ENCODE data around the gene KCNQ5. TPM values are rescaled to one million over a fixed set of nuclear protein-coding genes. Genes with fewer than 3 reads are reported as not detected.

KCNQ5 gene
- total RNA-seq, 1 experiment from 2014 or later = 9.4 TPM

GRCh38 chr6:72589096-72589495, 32.8 kb upstream of the KCNQ5 start:
- Histone ChIP-seq H3K36me3 (ENCODE audit: control insufficient read depth, insufficient read depth, low read length) (no peaks in the 10 kb centered on the region), H3K27ac (ENCODE audit: low read length) (no peak overlapping the region), H3K27me3 (ENCODE audit: control insufficient read depth, insufficient read depth, low read length) (no peaks in the 10 kb centered on the region), H3K9me3 (ENCODE audit: control insufficient read depth, insufficient read depth, low read depth, low read length) (no peaks in the 10 kb centered on the region), H3K4me1 (ENCODE audit: control insufficient read depth, insufficient read depth, low read length) (no peaks in the 10 kb centered on the region), H3K4me3 (ENCODE audit: low read depth in 2 of 2, low read length in 2 of 2) (no peak overlapping the region)
- in situ Hi-C loops (cut with HindIII; ENCODE audit: low pct_unique_long_range_greater_than_20kb, low sequenced_read_pairs) = no loop called here
- TF ChIP-seq, protein P1, sequence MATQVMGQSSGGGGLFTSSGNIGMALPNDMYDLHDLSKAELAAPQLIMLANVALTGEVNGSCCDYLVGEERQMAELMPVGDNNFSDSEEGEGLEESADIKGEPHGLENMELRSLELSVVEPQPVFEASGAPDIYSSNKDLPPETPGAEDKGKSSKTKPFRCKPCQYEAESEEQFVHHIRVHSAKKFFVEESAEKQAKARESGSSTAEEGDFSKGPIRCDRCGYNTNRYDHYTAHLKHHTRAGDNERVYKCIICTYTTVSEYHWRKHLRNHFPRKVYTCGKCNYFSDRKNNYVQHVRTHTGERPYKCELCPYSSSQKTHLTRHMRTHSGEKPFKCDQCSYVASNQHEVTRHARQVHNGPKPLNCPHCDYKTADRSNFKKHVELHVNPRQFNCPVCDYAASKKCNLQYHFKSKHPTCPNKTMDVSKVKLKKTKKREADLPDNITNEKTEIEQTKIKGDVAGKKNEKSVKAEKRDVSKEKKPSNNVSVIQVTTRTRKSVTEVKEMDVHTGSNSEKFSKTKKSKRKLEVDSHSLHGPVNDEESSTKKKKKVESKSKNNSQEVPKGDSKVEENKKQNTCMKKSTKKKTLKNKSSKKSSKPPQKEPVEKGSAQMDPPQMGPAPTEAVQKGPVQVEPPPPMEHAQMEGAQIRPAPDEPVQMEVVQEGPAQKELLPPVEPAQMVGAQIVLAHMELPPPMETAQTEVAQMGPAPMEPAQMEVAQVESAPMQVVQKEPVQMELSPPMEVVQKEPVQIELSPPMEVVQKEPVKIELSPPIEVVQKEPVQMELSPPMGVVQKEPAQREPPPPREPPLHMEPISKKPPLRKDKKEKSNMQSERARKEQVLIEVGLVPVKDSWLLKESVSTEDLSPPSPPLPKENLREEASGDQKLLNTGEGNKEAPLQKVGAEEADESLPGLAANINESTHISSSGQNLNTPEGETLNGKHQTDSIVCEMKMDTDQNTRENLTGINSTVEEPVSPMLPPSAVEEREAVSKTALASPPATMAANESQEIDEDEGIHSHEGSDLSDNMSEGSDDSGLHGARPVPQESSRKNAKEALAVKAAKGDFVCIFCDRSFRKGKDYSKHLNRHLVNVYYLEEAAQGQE (IDR thresholded peaks at IDR 0.05; ENCODE audit: insufficient read depth in 1 of 2, low read depth in 2 of 2, low read length in 1 of 2) = no peak
- TF ChIP-seq POLR2AphosphoS5 (IDR thresholded peaks at IDR 0.05; ENCODE audit: low read depth, low read length) (no peak), SIN3A (IDR thresholded peaks at IDR 0.05; ENCODE audit: borderline replicate concordance, insufficient read depth, low read depth, low read length) (no peak), TCF7L2 (IDR thresholded peaks at IDR 0.05; ENCODE audit: low read depth, low read length) (no peak), CTCF (IDR thresholded peaks at IDR 0.05) (no peak)
- BruUV-seq (replicated peaks) = no TSS peak
- intact Hi-C loops (cut with micrococcal nuclease; ENCODE audit: unreplicated experiment) = no loop called here
- ChIA-PET CTCF (no interaction called here), POLR2A (interaction anchor here (0.6 kb wide), 1 partner anchor 563 kb away, joined by 3 read pairs; no protein-coding TSS in a partner anchor)
- DNase-seq (ENCODE audit: low read depth, low spot score) = no peak
- ATAC-seq = no peak

DNA sequence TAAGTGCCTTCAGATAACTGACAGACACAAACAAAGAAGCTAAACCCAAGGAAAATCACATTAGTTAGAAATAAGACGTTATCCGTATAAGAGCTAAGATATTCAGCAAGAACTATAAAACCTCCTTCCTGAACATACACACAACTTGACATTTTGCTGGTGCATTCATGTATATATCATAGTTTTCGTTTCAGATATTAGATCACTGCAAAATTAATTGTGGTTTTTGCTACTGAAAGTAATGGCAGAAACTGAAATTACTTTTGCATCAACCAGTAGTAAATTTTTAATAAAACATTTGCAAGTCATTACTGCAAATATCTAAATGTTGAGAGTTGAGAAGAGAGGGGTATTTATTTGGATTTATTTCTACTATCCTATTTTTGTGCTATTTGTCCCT, 26.1 kb upstream of the KCNQ5 start:
- no peaks in the 10 kb centered on the region for H3K9me3 ChIP-seq (ENCODE audit: control insufficient read depth, insufficient read depth, low read depth, low read length)
- no TSS peak for BruUV-seq (replicated peaks)
- no peak overlapping the region for H3K4me3 ChIP-seq (ENCODE audit: low read depth in 2 of 2, low read length in 2 of 2)
- DNase-seq (ENCODE audit: low read depth, low spot score) (no peak), ATAC-seq (no peak)
- H3K27ac ChIP-seq (ENCODE audit: low read length) = no peak overlapping the region
- ChIA-PET CTCF (interaction anchor here (0.5 kb wide), 1 partner anchor 253 kb away, joined by 4 read pairs; no protein-coding TSS in a partner anchor), POLR2A (interaction anchor here (0.6 kb wide), 1 partner anchor 558 kb away, joined by 3 read pairs; no protein-coding TSS in a partner anchor)
- in situ Hi-C loops (cut with HindIII; ENCODE audit: low pct_unique_long_range_greater_than_20kb, low sequenced_read_pairs) (no loop called here), intact Hi-C loops (cut with micrococcal nuclease; ENCODE audit: unreplicated experiment) (no loop called here)
- no peaks in the 10 kb centered on the region for H3K27me3 ChIP-seq (ENCODE audit: control insufficient read depth, insufficient read depth, low read length)
- H3K36me3 ChIP-seq (ENCODE audit: control insufficient read depth, insufficient read depth, low read length) = no peaks in the 10 kb centered on the region
- TF ChIP-seq POLR2AphosphoS5 (IDR thresholded peaks at IDR 0.05; ENCODE audit: low read depth, low read length) (no peak), SIN3A (IDR thresholded peaks at IDR 0.05; ENCODE audit: borderline replicate concordance, insufficient read depth, low read depth, low read length) (no peak), CTCF (IDR thresholded peaks at IDR 0.05) (no peak), TCF7L2 (IDR thresholded peaks at IDR 0.05; ENCODE audit: low read depth, low read length) (no peak)
- TF ChIP-seq, protein P1 (IDR thresholded peaks at IDR 0.05; ENCODE audit: insufficient read depth in 1 of 2, low read depth in 2 of 2, low read length in 1 of 2) = no peak
- no peaks in the 10 kb centered on the region for H3K4me1 ChIP-seq (ENCODE audit: control insufficient read depth, insufficient read depth, low read length)

Data from Panc1 (cell line).